ENCODE measurements around the gene KRT85.

DNA sequence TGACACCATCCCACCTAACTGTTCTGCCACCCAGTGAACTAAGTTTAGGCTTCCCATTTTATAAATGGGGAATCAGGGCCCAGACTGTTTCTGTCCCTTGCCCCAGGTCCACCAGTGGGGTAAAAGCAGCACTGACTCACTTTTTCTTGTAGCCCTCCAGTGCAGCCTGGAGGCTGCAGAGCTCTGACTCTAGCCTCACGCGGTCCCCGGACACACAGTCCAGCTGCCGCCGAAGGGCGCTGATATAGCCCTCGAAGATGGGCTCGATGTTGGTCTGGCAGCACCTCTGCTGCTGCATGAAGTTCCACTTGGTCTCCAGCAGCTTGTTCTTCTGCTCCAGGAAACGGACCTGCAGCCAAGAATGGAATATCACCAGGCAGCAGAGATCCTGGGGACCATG lies 36.3 kb upstream of the KRT85 start:
- TF ChIP-seq CTCF (IDR thresholded peaks at IDR 0.05; ENCODE audit: extremely low read depth in 1 of 2, insufficient read depth in 1 of 2, low read depth in 1 of 2, low read length in 2 of 2) (no peak), POLR2A (IDR thresholded peaks at IDR 0.05; ENCODE audit: low read depth, low read length) (no peak), POLR2AphosphoS5 (IDR thresholded peaks at IDR 0.05; ENCODE audit: insufficient read depth, low read depth, low read length) (no peak), EZH2 (IDR thresholded peaks at IDR 0.05; ENCODE audit: borderline replicate concordance, low read depth, low read length, severe bottlenecking) (no peak), MAX (IDR thresholded peaks at IDR 0.05; ENCODE audit: insufficient read depth, insufficient read length) (no peak), FOS (IDR thresholded peaks at IDR 0.05; ENCODE audit: borderline replicate concordance, insufficient read depth, low read length) (no peak), JUN (IDR thresholded peaks at IDR 0.05; ENCODE audit: borderline replicate concordance, insufficient read depth, insufficient read length, low read depth) (no peak), MYC (IDR thresholded peaks at IDR 0.05; ENCODE audit: low read depth, low read length) (no peak), GATA2 (IDR thresholded peaks at IDR 0.05; ENCODE audit: insufficient read depth, insufficient read length, low read depth, low read length) (no peak)

Measured in endothelial cell of umbilical vein (primary cell).